Measurements from ENCODE around the gene ISM2.
"Not testable (repeated sequence)": the region's sequence is repeated elsewhere in the genome, so short reads cannot be mapped to it uniquely, and the experiment has no call there.

ISM2 gene

DNA sequence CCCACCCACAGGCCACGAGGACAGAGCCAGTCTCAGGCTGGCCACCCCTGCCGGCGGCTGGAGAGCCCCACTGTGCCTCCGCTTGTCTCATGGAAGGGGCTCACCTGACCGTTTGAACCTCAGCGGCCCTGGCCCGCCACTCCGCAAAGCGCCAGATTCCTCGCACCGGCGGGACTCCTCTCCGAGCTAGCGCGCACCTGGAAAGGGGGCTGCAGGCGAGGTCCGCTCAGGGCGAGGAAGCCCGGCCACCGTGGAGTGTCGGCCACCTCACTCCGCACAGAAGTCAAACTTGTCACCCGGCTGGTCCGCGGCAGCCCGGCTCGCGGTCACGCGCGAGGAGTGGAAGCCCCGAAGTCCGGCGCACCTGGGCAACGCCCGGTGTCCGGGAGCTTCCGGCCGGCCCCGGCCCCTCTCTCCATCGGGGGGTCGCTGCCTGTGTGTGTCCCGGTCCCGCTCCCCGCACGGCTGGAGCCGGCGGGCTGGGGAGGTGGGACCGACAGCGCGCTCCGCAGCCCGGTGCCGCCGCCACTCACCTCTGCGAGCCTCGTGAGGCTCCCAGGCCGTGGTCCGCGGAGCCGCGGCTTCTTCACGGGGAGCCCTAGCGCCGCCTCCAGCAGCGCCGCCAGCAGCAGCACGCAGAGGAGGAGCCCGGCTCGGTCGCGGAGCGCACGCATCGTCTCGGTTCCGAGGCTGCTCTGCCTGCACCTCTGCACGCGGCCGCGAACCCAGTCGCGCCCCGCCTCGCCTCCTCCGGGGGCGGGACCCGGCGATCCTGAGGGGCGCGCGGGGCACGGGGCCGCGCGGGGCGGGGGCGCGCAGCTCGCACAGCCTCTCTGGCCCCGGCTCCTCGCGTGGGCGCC lies at the start of gene ISM2:
Gene ISM2 (minus strand): TSS at position 697 of the 860 bp plus-strand sequence. CDS start 23 bp downstream, at position 674.
- no peak for DNase-seq (ENCODE audit: low read depth)

GRCh38 chr14:77547512-77548180 lies 49.0 kb upstream of the ISM2 start:
- DNase-seq (ENCODE audit: low read depth) = no peak

GRCh38 chr14:77545171-77545570 lies 46.6 kb upstream of the ISM2 start:
- DNase-seq (ENCODE audit: low read depth) = not testable (repeated sequence)

DNA sequence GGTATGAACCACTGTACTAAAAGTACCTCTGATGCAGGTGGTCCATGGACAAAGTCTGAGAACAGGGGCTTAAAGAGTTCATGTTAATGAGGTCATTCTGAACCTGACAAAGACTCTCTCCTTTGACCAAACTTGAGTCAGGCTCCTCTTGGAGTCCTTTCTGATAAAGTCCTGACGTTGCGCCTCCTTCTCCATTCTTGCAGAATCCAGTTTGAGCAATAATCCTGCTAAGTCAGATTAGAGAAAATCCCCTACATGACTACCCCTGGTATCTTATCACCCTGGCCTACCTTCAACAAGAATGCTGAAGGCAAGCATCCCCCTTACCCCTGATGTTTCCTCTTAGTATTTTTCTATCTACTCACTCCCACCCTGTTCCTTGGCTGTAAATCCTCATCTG lies 46.0 kb upstream of the ISM2 start:
- no peak for DNase-seq (ENCODE audit: low read depth)

- no peak for DNase-seq (ENCODE audit: low read depth)
These were observed 45.2 kb upstream of the ISM2 start for GRCh38 chr14:77543637-77544334.

DNA sequence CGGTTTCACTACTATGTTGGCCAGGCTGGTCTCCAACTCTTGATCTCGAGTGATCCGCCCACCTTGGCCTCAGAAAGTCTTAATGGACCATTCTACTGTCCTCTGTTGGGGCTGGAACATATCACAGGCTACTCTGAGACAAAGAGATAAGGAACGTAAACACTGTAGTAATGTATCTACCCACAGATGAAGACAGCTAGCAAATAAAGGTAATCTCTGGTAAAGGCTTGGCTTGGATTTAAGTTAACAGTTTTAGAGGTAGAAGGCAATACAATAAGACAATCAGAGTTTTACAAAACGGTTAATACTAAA lies 44.6 kb upstream of the ISM2 start:
- DNase-seq (ENCODE audit: low read depth) = no peak

DNA sequence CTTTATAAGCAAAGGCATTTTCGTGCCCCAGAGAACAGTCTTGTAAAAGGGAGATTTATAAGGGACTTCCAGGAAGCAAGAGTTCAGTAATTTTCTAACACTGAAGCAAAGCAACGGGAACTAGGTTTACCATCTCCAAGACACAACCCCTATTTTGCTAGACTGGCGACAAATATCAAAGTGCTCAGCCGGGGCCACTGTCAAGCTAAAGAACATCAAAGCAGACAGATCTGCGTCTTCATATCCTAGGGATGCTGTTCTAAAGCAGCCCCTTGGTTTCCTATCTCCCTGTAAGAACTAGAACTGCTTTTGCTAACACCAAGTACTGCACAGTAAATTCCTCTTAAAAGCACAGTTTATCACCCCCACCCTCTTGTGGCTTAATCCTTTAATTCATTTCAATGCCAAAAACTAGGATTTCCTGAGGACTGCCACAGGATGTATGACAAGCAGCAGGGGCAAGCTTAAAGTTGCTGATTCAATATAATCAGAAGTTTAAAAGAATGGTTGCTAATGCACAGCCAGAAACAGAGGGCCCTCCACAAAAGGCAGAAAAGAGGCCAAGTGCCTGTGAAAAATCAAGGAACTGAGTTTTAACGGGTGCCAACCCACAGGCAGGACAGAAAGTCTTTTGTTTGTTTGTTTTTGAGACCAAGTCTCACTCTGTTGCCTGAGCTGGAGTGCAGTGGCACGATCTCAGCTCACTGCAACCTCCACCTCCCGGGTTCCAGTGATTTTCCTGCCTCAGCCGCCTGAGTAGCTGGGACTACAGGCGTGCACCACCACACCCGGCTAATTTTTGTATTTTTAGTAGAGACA lies 44.0 kb upstream of the ISM2 start:
- DNase-seq (ENCODE audit: low read depth) = no peak

GRCh38 chr14:77541905-77542304 lies 43.3 kb upstream of the ISM2 start:
- DNase-seq (ENCODE audit: low read depth) = no peak

DNA sequence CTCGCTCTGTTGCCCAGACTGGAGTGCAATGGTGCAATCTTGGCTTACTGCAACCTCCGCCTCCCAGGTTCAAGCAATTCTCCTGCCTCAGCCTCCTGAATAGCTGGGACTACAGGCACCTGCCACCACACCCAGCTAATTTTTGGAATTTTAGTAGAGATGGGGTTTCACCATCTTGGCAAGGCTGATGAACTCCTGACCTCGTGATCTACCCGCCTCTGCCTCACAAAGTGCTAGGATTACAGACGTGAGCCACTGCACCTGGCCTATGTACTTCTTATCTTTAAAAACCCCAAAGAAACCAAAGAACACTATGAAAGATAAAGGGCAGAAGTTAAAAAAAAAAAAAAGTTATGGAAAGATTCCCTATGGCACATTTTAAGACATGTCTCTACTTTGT lies 38.3 kb upstream of the ISM2 start:
- not testable (repeated sequence) for DNase-seq (ENCODE audit: low read depth)

- no peak for DNase-seq (ENCODE audit: low read depth)
These were observed 32.5 kb upstream of the ISM2 start for GRCh38 chr14:77531071-77531470.

DNA sequence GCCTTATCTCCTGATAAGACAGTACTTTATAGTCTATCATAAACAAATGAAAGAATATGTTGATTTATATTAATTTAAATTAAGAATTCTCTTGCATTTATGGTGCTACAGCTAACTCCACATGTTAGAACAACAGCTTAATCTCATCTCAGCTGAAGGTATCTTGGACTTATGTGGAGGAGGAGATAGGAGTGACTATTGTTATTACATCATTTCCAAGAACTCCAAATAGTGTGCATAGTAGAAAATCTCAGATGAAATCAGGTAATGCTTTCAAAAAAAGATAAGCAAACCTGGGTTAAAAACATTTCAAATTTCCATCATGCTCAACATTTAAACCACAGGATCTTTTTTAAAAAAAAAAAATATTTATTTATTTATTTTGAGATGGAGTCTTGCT lies 31.3 kb upstream of the ISM2 start:
- no peak for DNase-seq (ENCODE audit: low read depth)

- DNase-seq (ENCODE audit: low read depth) = no peak
These were observed 30.6 kb upstream of the ISM2 start for GRCh38 chr14:77529213-77529612.

DNA sequence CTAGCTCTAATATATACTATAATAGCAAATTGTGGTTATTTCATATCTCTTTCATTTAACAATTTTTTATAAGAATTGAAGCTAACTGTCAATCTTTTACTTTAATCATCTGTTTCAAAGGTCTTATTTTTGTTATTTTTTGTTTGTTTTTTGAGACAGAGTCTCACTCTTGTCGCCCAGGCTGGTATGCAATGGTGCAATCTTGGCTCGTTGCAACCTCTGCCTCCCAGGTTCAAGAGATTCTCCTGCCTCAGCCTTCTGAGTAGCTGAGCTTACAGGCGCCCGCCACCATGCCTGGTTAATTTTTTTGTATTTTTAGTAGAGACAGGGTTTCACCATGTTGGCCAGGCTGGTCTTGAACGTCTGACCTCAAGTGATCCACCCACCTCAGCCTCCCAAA lies 30.1 kb upstream of the ISM2 start:
- not testable (repeated sequence) for DNase-seq (ENCODE audit: low read depth)

GRCh38 chr14:77526266-77526665 lies 27.6 kb upstream of the ISM2 start:
- no peak for DNase-seq (ENCODE audit: low read depth)

DNA sequence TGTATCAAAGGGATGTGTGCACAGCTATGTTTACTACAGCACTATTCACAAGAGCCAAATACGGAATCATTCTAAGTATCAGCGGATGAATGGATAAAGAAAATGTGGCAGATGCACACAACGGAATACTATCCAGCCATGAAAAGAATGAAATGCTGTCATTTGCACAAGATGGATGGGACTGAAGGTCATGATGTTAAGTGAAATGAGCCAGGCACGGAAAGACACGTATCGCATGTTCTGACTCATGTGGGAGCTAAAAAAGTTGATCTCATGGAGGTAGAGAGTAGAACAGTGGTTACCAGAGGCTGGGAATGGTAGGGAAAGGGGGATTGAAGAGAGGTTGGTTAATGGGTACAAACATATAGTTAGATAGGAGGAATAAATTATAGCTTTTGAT lies 25.9 kb upstream of the ISM2 start:
- no peak for DNase-seq (ENCODE audit: low read depth)

DNA sequence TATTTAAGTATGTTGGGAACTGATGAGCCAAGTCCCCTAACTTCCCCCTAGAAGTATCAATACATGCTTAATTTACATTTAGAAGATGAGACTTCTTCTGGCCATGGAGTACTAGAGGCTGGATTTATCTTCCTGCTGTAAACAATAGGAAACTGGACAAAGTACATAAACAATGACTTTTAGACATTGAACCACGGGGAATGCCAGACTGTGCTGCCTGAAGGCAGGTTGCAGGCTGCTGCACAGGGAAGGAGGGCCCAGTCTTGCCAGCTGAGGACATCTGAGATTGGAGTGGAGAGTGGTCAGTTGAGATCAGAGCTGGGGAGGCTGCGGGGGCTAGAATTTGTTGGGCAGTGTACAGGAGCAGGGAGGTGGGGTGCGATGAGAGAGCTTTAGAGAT lies 24.5 kb upstream of the ISM2 start:
- no peak for DNase-seq (ENCODE audit: low read depth)

- no peak for DNase-seq (ENCODE audit: low read depth)
These were observed 21.9 kb upstream of the ISM2 start for GRCh38 chr14:77520555-77520954.

DNA sequence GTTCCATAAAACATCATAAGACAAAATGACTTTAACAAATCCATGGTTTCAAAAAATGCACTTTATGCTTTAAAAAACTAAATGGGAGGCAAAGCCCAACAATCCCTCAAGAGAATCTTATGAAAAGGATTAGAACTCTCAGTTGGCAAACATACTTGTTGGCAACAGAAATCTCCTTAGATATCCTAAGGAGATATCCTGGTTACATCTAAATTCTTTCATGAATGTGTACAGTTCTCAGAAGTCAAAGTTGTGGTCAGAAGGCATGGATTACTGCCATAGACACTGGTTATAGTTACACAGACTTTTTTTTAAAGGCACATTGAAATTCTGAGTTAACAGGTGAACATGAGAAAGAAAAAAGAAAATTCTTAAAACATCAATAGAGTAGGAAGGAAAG lies 17.5 kb upstream of the ISM2 start:
- no peak for DNase-seq (ENCODE audit: low read depth)

DNA sequence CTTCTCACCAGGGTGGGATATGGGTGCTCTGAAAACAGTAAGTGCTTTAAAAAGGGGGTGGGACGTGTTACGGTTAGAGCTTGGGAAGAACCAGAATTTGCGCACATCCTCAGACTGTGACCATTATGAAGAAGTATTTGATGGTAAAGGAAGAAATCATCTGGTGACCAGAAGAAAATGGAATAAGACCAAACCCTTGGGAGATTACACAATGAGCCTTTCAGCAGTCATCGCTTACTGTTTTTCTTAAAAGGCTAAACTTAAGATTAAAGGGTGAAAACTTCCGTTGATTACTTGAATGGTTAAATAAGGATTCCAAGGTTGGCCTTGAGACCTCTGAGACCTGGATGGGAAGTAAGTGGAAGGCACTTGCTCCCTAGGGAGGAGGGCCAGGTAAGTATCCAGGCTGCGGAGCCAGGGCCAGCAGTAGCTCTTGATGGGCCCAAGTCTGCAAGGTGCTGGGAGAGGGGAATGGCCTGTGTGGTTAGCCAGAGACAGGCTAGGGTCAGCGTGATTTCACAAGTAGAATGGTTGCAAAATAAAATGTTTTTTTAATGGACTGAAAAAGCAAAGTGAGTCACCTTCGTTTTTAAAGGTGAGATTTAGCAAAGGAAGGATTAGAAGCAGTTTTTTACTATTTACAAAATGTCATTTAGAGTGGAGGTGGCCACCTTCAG lies 13.0 kb upstream of the ISM2 start:
- DNase-seq (ENCODE audit: low read depth) = no peak

DNA sequence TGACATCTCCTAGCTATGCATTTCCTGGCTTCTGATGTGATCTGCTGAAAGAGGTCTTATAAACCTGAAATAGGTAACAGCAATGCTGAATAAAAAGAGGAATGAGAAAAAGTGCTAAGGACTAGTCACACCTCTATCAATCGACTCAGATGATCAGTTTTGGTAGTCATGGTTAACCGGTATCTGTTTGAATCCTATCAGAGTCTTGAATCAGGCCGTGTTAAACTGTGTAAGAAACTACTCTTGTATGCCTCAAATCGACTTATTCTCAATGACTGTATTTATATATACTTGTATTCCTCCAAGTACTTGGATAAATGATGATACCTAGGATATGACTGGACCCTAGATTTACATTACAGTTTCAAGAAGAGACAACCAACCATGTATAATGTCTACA lies 10.8 kb upstream of the ISM2 start:
- DNase-seq (ENCODE audit: low read depth) = no peak

- no peak for DNase-seq (ENCODE audit: low read depth)
These were observed 10.3 kb upstream of the ISM2 start for GRCh38 chr14:77508876-77509275.

DNA sequence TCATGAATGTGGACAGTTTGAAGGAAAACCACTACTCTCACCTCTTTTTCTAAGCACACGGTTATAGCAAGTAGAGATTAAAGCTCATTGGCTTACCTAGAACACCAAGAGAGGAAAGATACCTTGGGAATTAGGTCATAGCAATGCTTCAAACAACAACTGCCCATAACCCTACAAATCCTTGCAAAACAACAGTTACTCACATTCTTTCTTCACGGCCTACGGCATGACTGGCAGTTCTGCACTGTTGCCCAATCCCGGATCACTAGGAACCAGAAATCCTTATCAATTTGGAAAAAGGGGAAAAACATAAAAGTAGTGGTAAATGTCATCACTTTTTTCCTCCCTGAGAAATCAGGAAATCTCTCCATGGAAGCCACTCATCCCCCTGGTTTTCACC lies 9.6 kb upstream of the ISM2 start:
- DNase-seq (ENCODE audit: low read depth) = no peak

All from stromal cell of bone marrow (primary cell).